HEK293 (cell line): ENCODE results near the gene MTUS2.
A peak's percentile ranks its signal among the peaks of the same experiment; 100 is the strongest.

Source experiments
- BCL11B ChIP-seq: fragments of 450-650 bp; formaldehyde crosslinking; IDR thresholded peaks from 2 replicates; pipeline ENCODE4 v1.5.1; 2016; ENCODE audit warnings: low read depth, missing biosample characterization, missing genetic modification characterization
- CTCF ChIP-seq: fragments of 450-650 bp; formaldehyde crosslinking; IDR thresholded peaks from 2 replicates; pipeline ENCODE4 v1.5.1; 2016; ENCODE audit warnings: missing biosample characterization, missing genetic modification characterization
- GLIS2 ChIP-seq: fragments of 450-650 bp; formaldehyde crosslinking; IDR thresholded peaks from 2 replicates; pipeline ENCODE4 v1.5.1; 2016; ENCODE audit warnings: missing biosample characterization, missing genetic modification characterization
- INSM2 ChIP-seq: fragments of 450-650 bp; formaldehyde crosslinking; IDR thresholded peaks from 2 replicates; pipeline ENCODE4 v1.5.1; 2016; ENCODE audit warnings: missing biosample characterization, missing genetic modification characterization
- KLF1 ChIP-seq: fragments of 450-650 bp; formaldehyde crosslinking; IDR thresholded peaks from 2 replicates; pipeline ENCODE4 v1.5.1; 2016; ENCODE audit warnings: missing biosample characterization, missing genetic modification characterization
- KLF8 ChIP-seq: fragments of 450-650 bp; formaldehyde crosslinking; IDR thresholded peaks from 2 replicates; pipeline ENCODE4 v1.5.1; 2016; ENCODE audit warnings: missing biosample characterization, missing genetic modification characterization
- MEIS1 ChIP-seq: sonication (generic); formaldehyde crosslinking; IDR thresholded peaks from 2 replicates; pipeline ENCODE4 v1.8.1; 2022; ENCODE audit warnings: missing genetic modification reagents, mild to moderate bottlenecking, borderline replicate concordance
- OSR2 ChIP-seq: fragments of 450-650 bp; formaldehyde crosslinking; IDR thresholded peaks from 2 replicates; pipeline ENCODE4 v1.5.1; 2016; ENCODE audit warnings: missing biosample characterization, missing genetic modification characterization
- PRDM1 ChIP-seq: fragments of 450-650 bp; formaldehyde crosslinking; IDR thresholded peaks from 2 replicates; pipeline ENCODE4; 2016; ENCODE audit warnings: missing biosample characterization, missing genetic modification characterization
- RBAK ChIP-seq: fragments of 450-650 bp; formaldehyde crosslinking; IDR thresholded peaks from 2 replicates; pipeline ENCODE4 v1.5.1; 2016; ENCODE audit warnings: missing biosample characterization, missing genetic modification characterization
- YY1 ChIP-seq: fragments of 450-650 bp; formaldehyde crosslinking; IDR thresholded peaks from 2 replicates; pipeline ENCODE4 v1.5.1; 2018; ENCODE audit warnings: missing biosample characterization, missing genetic modification characterization
- ZBTB10 ChIP-seq: fragments of 450-650 bp; formaldehyde crosslinking; IDR thresholded peaks from 2 replicates; pipeline ENCODE4 v1.5.1; 2016; ENCODE audit warnings: missing biosample characterization, missing genetic modification characterization
- ZBTB21 ChIP-seq: fragments of 450-650 bp; formaldehyde crosslinking; IDR thresholded peaks from 2 replicates; pipeline ENCODE4 v1.5.1; 2017; ENCODE audit warnings: missing biosample characterization, missing genetic modification characterization
- ZBTB44 ChIP-seq: fragments of 450-650 bp; IDR thresholded peaks from 2 replicates; pipeline ENCODE4 v1.5.1; 2018; ENCODE audit warnings: missing biosample characterization, mild to moderate bottlenecking, missing genetic modification characterization
- ZBTB8A ChIP-seq: fragments of 450-650 bp; formaldehyde crosslinking; IDR thresholded peaks from 2 replicates; pipeline ENCODE4 v1.5.1; 2016; ENCODE audit warnings: missing biosample characterization, missing genetic modification characterization
- ZEB2 ChIP-seq: fragments of 450-650 bp; formaldehyde crosslinking; IDR thresholded peaks from 2 replicates; pipeline ENCODE4 v1.5.1; 2016; ENCODE audit warnings: missing biosample characterization, missing genetic modification characterization
- ZNF133 ChIP-seq: fragments of 450-650 bp; formaldehyde crosslinking; IDR thresholded peaks from 2 replicates; pipeline ENCODE4 v1.5.1; 2016; ENCODE audit warnings: missing biosample characterization, missing genetic modification characterization
- ZNF169 ChIP-seq: fragments of 450-650 bp; formaldehyde crosslinking; IDR thresholded peaks from 2 replicates; pipeline ENCODE4 v1.5.1; 2016; ENCODE audit warnings: missing biosample characterization, missing genetic modification characterization
- ZNF214 ChIP-seq: fragments of 450-650 bp; formaldehyde crosslinking; IDR thresholded peaks from 2 replicates; pipeline ENCODE4 v1.5.1; 2017; ENCODE audit warnings: missing biosample characterization, mild to moderate bottlenecking, missing genetic modification characterization, borderline replicate concordance
- ZNF366 ChIP-seq: fragments of 450-650 bp; formaldehyde crosslinking; conservative IDR thresholded peaks from 2 replicates; pipeline ENCODE4 v1.5.1; 2016; ENCODE audit warnings: missing biosample characterization, missing genetic modification characterization
- ZNF404 ChIP-seq: fragments of 450-650 bp; formaldehyde crosslinking; IDR thresholded peaks from 2 replicates; pipeline ENCODE4 v1.5.1; 2017; ENCODE audit warnings: missing biosample characterization, missing genetic modification characterization
- ZNF529 ChIP-seq: fragments of 450-650 bp; formaldehyde crosslinking; IDR thresholded peaks from 2 replicates; pipeline ENCODE4 v1.5.1; 2017; ENCODE audit warnings: missing genetic modification characterization, missing biosample characterization; ENCODE audit not compliant: insufficient replicate concordance
- ZNF548 ChIP-seq: fragments of 450-650 bp; formaldehyde crosslinking; IDR thresholded peaks from 2 replicates; pipeline ENCODE4 v1.5.1; 2016; ENCODE audit warnings: missing biosample characterization, missing genetic modification characterization
- ZNF558 ChIP-seq: fragments of 450-650 bp; formaldehyde crosslinking; IDR thresholded peaks from 2 replicates; pipeline ENCODE4 v1.5.1; 2016; ENCODE audit warnings: missing biosample characterization, missing genetic modification characterization
- ZNF596 ChIP-seq: fragments of 450-650 bp; IDR thresholded peaks from 2 replicates; pipeline ENCODE4 v1.5.0; 2018; ENCODE audit warnings: missing biosample characterization, mild to moderate bottlenecking, missing genetic modification characterization, moderate library complexity
- ZNF600 ChIP-seq: fragments of 450-650 bp; formaldehyde crosslinking; IDR thresholded peaks from 2 replicates; pipeline ENCODE4 v1.5.1; 2016; ENCODE audit warnings: missing biosample characterization, missing genetic modification characterization
- ZNF624 ChIP-seq: fragments of 450-650 bp; formaldehyde crosslinking; IDR thresholded peaks from 2 replicates; pipeline ENCODE4 v1.5.1; 2017; ENCODE audit warnings: missing biosample characterization, missing genetic modification characterization
- ZNF658 ChIP-seq: fragments of 450-650 bp; formaldehyde crosslinking; IDR thresholded peaks from 2 replicates; pipeline ENCODE4; 2016; ENCODE audit warnings: missing biosample characterization, missing genetic modification characterization
- ZNF677 ChIP-seq: fragments of 450-650 bp; IDR thresholded peaks from 2 replicates; pipeline ENCODE4 v1.5.0; 2018; ENCODE audit warnings: missing biosample characterization, mild to moderate bottlenecking, missing genetic modification characterization, moderate library complexity
- ZNF768 ChIP-seq: fragments of 450-650 bp; formaldehyde crosslinking; IDR thresholded peaks from 2 replicates; pipeline ENCODE4 v1.5.1; 2018; ENCODE audit warnings: missing biosample characterization, mild to moderate bottlenecking, missing genetic modification characterization
- ZNF791 ChIP-seq: fragments of 450-650 bp; formaldehyde crosslinking; IDR thresholded peaks from 2 replicates; pipeline ENCODE4 v1.5.1; 2016; ENCODE audit warnings: missing biosample characterization, missing genetic modification characterization
- ZNF792 ChIP-seq: fragments of 450-650 bp; formaldehyde crosslinking; IDR thresholded peaks from 2 replicates; pipeline ENCODE4 v1.5.1; 2016; ENCODE audit warnings: missing biosample characterization, missing genetic modification characterization
- ZNF830 ChIP-seq: fragments of 450-650 bp; IDR thresholded peaks from 2 replicates; pipeline ENCODE4 v1.5.0; 2018; ENCODE audit warnings: missing biosample characterization, missing genetic modification characterization, low read depth, mild to moderate bottlenecking, moderate library complexity
- ZNF843 ChIP-seq: fragments of 450-650 bp; formaldehyde crosslinking; IDR thresholded peaks from 2 replicates; pipeline ENCODE4 v1.5.1; 2016; ENCODE audit warnings: missing biosample characterization, missing genetic modification characterization
- ZSCAN18 ChIP-seq: fragments of 450-650 bp; formaldehyde crosslinking; IDR thresholded peaks from 2 replicates; pipeline ENCODE4 v1.5.1; 2016; ENCODE audit warnings: missing biosample characterization, missing genetic modification characterization

Gene MTUS2

GRCh38 chr13:29436291-29436690 lies 616.2 kb downstream of the MTUS2 start (continued):
- TF ChIP-seq ZBTB44 (tag by site-specific recombination) (no peak), ZNF768 (no peak), ZNF791 (tag by site-specific recombination) (no peak), ZNF548 (no peak), MEIS1 (CRISPR knock-in tag) (no peak), ZNF529 (tag by site-specific recombination) (no peak), RBAK (tag by site-specific recombination) (no peak), GLIS2 (no peak), ZNF558 (tag by site-specific recombination) (no peak), ZEB2 (tag by site-specific recombination) (0 out of 2 replicates have a peak, but pooled peaks have one; percentile 25), BCL11B (tag by site-specific recombination) (no peak), ZNF169 (tag by site-specific recombination) (no peak), ZNF792 (tag by site-specific recombination) (no peak), ZNF133 (no peak), ZNF600 (tag by site-specific recombination) (0 out of 2 replicates have a peak, but pooled peaks have one; percentile 14), ZNF677 (tag by site-specific recombination) (no peak), ZNF214 (tag by site-specific recombination) (no peak), OSR2 (tag by site-specific recombination) (no peak), PRDM1 (tag by site-specific recombination) (no peak), ZBTB10 (tag by site-specific recombination) (no peak), KLF1 (tag by site-specific recombination) (no peak), CTCF (tag by site-specific recombination) (no peak), ZBTB21 (no peak), KLF8 (peak; percentile 52), ZNF843 (tag by site-specific recombination) (0 out of 2 replicates have a peak, but pooled peaks have one; percentile 49), ZNF830 (tag by site-specific recombination) (no peak), ZBTB8A (tag by site-specific recombination) (no peak), ZSCAN18 (no peak), INSM2 (tag by site-specific recombination) (peak; percentile 78), ZNF404 (tag by site-specific recombination) (no peak), YY1 (tag by site-specific recombination) (no peak), ZNF596 (no peak), ZNF658 (tag by site-specific recombination) (no peak), ZNF366 (tag by site-specific recombination) (peak; percentile 61), ZNF624 (tag by site-specific recombination) (no peak)
